NCI-H2029 (cell line): ENCODE measurements around the gene CHMP1B.
"Not testable (repeated sequence)": the region's sequence is repeated elsewhere in the genome, so short reads cannot be mapped to it uniquely, and the experiment has no call there.

Source experiments
- DNase-seq: peaks from one replicate; lab custom pipeline; 2025; lab: John Stamatoyannopoulos, UW

The CHMP1B gene

GRCh38 chr18:11840493-11840892, 10.7 kb upstream of the CHMP1B start:
- no peak for DNase-seq

DNA sequence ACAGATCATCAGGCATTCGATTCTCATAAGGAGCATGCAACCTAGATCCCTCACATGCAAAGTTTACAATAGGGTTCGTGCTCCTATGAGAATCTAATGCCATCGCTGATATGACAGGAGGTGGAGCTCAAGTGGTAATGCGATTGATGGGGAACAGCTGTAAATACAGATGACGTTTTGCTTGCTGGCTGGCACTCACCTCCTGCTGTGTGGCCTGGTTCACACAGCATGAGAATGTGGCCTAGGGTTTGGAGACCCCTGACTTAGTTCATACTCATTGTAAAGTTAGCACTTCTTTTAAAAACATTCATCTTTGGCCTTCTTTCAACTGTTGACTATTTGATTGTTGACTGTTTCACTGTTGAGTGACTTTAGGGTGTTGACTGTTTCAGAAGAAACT, 8.7 kb upstream of the CHMP1B start:
- no peak for DNase-seq

GRCh38 chr18:11844436-11844835, 6.8 kb upstream of the CHMP1B start:
- no peak for DNase-seq

DNA sequence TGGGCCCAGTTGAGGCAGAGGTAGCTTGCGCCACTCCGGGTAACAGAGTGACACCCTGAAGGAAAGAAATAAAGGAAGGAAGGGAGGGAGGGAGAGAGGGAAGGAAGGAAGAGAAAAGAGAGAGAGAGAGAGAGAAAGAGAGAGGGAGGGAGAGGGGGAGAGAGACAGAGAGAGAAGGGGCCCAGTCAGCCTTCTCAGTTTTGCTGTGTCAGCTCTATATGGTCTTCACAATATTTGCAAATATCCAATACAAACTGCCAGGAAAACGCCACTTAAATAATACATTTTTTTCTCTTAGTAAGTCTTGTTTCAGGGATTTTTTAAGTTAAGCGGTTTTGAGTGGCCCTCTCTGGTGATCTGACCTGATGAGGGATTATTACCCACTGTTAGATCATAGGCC, 5.6 kb upstream of the CHMP1B start:
- no peak for DNase-seq

DNA sequence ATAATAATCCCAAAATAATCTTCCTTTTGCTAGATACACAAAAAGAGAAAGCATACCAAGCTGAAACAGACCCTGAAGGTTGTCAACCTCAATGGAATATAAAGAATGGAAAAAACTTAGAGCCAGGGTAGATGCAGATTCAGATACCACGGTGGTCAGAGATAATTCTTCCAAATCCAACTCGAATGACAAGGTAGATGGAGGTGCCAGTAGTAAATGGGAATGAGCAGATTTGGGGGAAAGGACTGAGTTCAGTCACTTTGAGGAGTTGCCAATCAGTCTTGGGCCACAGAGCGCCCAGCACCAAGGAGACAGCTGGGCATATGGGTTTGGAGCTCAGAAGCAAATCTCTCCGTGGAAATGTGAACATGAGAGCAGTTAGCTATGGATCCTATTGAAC, 3.4 kb upstream of the CHMP1B start:
- no peak for DNase-seq

GRCh38 chr18:11849279-11849678, 1.9 kb upstream of the CHMP1B start:
- no peak for DNase-seq

DNA sequence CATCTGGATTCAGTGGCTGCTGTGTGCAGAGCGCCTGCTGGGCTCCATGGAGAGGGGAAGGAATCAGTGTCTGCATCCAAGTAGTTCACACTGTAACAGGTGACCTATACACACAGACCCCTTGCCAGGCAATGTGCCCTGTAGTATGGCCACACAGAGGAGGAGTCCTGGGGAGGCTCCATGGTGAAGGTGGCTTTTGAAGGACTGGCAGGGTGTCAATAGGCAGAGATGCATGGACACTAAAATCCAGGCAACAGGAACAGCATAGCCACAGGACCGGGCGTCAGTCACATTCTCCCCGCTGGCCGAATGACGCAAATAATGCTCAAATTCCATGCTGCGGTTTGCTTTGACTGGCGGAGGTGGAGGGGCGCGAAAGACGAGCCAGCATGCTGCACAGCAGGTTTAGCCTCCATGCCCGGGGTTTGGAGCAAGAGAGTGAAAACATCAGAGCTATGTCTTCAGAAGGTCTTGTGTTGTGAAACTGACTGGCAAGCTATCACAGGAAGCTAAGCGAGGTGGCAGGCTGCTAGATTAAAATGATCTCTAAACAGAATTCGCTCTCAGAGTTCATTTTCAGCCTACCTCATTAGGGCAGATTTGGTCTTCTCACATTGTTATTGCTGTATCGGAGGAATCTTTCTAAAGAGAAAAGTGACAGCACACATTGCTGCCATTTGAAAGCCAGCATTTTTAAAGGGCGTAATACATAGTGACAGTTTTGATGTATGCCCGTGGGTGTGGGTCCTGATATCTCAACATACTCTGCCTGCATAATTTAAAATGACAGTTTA, 1.2 kb upstream of the CHMP1B start:
- peak; percentile 30 for DNase-seq

DNA sequence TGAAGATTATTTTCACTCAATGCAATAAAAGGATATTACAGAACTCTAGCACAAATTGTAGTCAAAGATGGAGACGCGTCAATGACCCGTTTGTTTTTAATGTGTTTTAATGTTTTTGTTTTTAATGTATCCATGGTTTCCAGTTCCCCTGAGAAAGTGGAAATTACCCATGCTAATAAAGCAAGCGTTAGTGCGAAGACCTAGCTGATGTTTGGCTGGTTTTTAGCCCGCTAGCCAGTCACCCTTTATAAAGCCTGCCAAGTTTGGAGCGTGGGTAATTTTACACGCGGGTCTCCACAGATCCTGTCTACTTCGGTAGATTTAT, 430 bp upstream of the CHMP1B start:
- DNase-seq, result no peak

DNA sequence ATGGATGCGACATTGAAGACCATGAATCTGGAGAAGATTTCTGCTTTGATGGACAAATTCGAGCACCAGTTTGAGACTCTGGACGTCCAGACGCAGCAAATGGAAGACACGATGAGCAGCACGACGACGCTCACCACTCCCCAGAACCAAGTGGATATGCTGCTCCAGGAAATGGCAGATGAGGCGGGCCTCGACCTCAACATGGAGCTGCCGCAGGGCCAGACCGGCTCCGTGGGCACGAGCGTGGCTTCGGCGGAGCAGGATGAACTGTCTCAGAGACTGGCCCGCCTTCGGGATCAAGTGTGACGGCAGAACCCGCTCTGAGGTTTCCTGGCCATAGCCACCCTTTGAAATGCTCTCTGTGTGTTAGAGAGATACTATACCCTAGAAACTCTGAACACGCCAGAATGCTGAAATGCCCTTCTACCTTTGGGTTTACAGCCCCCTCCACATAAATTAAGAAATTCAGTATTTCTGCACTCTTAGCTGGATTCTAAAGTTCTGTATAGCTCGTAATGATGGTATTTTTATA, 659 bp downstream of the CHMP1B start:
- no peak for DNase-seq

- not testable (repeated sequence) for DNase-seq
These were observed 3.3 kb downstream of the CHMP1B start for GRCh38 chr18:11854554-11854953.

- peak; percentile 42 for DNase-seq
These were observed 6.1 kb downstream of the CHMP1B start for GRCh38 chr18:11857177-11857887.

GRCh38 chr18:11859282-11859830, 8.1 kb downstream of the CHMP1B start:
- no peak for DNase-seq

DNA sequence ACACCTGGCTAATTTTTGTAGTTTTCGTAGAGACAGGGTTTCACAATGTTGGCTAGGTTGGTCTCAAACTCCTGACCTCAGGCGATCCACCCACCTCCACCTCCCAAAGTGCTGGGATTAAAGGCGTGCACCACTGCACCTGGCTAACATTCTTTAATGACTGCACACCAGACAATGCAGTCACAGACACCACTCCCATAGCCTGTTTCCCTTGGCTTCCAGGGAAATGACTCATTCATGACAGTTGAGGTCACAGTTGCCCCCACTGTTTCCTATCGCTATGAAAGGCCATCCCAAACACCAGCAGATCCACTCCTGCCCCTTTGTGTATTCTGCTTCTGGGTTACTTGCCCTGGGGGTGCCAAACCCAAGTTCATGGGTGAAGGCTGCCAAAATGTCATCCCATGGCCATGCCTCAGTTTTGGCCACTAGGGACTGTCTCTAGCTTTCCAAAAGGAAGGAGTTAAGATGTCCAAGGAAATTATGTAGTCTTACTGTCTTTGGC, 8.7 kb downstream of the CHMP1B start:
- DNase-seq, result no peak

DNA sequence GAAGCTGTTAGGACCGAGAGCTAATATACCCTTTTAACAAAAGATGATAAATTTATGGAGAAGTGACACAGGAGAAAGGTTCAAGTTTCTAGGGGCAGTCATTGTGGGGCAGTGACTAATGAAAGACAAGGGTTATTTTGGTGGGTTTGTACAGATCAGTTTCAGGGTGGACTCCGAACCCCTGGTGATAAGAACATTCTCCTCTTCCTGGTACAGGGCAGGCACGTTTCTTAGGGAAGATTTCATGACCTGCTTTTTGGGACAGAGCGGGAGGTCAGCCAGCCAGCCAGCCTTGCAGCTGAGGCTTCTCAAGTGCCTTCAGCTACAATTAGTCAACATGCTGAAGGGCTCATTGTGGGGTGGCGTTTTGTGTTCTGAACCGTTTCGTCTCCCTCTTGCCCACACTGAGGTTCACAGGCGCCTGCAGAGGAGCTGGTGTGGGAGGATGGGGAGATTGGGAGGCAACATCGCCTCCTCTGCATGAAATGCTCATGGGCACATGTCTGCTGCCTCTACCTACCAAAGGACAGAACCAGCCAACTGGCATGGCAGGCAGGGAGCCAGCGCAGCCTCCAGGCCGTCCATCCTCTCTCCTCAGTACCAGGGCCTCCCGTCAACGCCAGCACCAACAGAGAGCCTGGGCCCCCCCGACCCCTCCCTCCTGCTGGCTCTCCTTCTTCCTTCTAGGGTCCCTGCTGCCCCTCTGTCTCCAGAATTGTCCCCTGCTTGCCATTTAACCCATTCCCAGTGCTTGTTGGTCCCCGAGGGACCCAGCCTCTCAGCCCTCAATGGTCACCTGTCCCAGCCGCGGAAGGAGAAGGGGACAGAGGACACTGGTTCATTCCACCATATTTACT, 9.6 kb downstream of the CHMP1B start:
- no peak for DNase-seq

DNA sequence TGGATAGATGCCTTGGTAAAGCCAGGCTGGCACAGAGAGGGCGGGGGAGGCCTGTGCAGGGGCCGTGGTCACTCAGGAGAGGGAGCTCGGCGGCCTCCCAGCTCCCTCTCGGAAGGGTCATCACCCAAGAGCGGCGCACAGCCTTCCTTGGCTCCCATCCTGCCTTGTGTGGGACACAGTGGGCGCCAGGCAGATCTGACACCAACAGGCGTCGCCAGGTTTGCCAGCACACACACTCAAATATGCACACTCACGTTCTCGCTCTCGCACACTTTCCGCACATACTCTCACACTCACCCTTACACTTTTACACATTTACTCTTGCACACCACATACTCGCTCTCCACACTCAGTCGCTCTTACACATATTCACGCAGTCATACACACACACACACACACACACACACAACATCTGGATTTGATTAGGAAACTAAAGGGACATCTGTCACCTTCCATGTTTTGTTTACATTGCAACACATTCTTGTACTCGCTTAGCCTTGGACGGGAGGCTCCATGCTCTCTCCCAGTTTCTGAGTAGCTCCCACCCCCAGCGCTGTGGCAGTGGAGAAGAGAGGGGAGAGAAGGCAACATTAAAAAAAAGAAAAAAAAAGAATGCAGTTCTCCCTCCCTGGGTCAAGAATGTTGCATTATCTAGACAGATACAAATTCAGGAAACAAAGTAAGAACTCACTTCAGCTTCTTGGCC, 10.5 kb downstream of the CHMP1B start:
- no peak for DNase-seq

- DNase-seq, result no peak
These were observed 11.4 kb downstream of the CHMP1B start for GRCh38 chr18:11862468-11863137.

DNA sequence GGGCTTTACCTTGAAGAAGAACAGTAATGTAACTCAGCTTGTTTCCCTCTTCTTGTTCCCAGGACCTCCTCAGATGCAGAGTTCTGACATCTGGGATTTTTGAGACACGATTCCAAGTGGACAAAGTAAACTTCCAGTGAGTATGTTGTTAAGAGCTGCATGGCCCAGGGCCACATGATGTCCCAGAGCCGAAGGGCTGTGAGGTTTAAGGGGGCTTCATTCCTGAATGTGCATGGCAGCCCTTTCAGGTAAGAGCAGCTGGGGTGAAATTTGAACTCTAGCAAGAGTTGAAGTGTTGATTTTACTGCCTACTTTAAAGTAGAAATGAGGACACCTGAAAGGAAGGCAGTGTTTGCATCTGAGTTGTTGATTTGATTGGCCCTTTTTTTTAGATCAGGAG, 13.3 kb downstream of the CHMP1B start:
- DNase-seq, result no peak

- no peak for DNase-seq
These were observed 13.9 kb downstream of the CHMP1B start for GRCh38 chr18:11865071-11865470.

- no peak for DNase-seq
These were observed 15.1 kb downstream of the CHMP1B start for GRCh38 chr18:11866329-11866728.

- DNase-seq, result no peak
These were observed 15.6 kb downstream of the CHMP1B start for GRCh38 chr18:11866764-11867163.

DNA sequence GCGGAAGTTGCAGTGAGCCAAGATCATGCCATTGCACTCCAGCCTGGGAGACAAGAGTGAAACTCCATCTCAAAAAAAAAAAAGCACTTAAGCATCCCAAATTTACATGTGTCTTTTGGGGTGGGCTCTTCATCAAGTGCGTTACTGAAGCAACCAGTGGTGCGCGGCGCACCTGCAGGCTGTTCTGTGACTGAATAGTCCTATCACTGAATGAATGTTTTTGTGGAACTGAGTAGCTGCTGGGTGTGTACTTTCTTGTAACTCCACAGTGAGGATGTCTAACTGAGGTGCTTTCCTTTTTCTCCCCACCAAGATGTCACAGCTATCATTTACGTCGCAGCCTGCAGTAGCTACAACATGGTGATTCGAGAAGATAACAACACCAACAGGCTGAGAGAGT, 17.0 kb downstream of the CHMP1B start:
- no peak for DNase-seq
